Cardiac fibroblast (primary cell): ENCODE data around the gene KCNN2.
A peak's percentile ranks its signal among the peaks of the same experiment; 100 is the strongest.

ENCODE experiments used
- DNase-seq, 2 donors: peaks; one replicate each; pipeline versions ENCODE4 v3.0.0 to v3.0.0-alpha.2; 2010; ENCODE audit warnings: low read depth in 2 of 2
- H3K4me3 ChIP-seq, 2 donors: replicated peaks in 1 of 2; 1 replicate in 1 of 2; 2 replicates in 1 of 2; pipeline ENCODE4 v1.5.1; 2011; ENCODE audit warnings: low read depth in 2 of 2, low read length in 2 of 2, mild to moderate bottlenecking in 2 of 2, moderate library complexity in 1 of 2
- TF ChIP-seq, protein P1 (sequence below): IDR thresholded peaks from one replicate; pipeline ENCODE4 v1.5.1; 2011; ENCODE audit warnings: low read depth, mild to moderate bottlenecking, low read length, inconsistent platforms

The KCNN2 gene

DNA sequence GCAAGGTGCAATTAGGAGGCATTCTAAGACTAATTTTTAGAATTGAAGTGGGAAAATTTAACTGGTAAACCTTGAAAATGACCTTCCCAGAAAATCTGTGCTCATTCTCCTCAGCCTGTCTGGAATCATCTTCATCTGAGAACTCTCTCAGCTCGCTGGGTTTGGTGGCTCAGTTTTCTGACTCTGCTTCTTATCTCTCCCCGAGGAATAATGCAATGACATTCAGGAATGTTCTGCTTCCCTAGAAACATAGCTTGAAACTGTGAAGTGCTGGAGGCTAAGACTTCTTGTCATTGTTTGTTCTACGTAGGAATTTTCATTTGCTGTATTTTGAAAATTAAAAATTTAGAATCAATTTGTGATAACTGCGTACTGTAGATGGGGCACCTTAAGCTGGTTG, 86.6 kb downstream of the KCNN2 start:
- DNase-seq: peak; percentile 7 to 27
- H3K4me3 ChIP-seq: no peak overlapping the region
- TF ChIP-seq, protein P1, sequence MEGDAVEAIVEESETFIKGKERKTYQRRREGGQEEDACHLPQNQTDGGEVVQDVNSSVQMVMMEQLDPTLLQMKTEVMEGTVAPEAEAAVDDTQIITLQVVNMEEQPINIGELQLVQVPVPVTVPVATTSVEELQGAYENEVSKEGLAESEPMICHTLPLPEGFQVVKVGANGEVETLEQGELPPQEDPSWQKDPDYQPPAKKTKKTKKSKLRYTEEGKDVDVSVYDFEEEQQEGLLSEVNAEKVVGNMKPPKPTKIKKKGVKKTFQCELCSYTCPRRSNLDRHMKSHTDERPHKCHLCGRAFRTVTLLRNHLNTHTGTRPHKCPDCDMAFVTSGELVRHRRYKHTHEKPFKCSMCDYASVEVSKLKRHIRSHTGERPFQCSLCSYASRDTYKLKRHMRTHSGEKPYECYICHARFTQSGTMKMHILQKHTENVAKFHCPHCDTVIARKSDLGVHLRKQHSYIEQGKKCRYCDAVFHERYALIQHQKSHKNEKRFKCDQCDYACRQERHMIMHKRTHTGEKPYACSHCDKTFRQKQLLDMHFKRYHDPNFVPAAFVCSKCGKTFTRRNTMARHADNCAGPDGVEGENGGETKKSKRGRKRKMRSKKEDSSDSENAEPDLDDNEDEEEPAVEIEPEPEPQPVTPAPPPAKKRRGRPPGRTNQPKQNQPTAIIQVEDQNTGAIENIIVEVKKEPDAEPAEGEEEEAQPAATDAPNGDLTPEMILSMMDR: no peak

DNA sequence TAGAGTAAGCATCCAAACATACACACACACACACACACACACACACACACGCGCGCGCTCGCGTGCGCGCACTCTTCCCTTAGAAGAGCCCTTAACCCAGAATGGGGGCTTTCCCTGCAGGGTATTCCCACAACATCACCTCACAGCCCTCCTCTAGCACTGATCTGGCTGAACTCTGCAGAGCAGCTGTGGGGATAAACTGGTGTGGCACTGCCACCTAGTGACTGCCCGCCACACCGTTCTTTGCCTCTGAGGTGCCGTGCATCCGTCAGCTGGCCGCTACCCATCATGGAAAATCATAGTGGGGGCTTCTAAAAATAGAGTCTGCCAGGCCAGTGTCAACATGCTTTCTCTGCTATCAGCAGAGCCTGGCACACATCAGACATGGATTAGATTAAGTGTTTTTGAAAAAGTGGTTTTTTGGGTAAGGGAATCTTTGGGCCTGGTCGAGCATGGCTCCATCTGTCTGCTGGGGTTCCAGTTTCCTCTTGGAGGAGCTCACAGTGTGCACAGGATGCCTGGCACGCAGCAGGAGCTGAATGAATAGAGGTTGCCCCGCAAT, 88.1 kb downstream of the KCNN2 start:
- peak; percentile 64 to 67 for DNase-seq
- TF ChIP-seq, protein P1: peak; percentile 82
- H3K4me3 ChIP-seq: no peak overlapping the region

DNA sequence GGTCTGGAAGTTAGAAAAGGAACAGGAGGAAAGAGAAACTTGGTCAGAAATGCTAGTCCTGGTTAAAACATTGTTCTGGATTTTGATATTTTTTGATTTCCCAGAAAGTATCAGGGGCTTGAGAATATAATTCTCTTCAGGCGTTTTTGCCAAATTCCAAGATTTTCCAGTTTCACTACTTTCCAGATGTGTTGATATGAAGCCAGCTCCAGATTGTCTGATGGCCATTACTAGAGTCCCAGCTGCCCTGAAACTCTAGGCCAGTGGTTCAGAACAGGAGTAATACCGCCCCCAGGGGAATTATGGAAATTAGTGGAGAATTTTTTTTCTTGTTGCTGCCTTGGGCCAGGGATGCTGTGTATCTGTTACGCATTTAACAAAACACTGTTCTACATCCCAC, 88.6 kb downstream of the KCNN2 start:
- no peak overlapping the region for H3K4me3 ChIP-seq
- peak; percentile 13 to 39 for DNase-seq
- TF ChIP-seq, protein P1: no peak

DNA sequence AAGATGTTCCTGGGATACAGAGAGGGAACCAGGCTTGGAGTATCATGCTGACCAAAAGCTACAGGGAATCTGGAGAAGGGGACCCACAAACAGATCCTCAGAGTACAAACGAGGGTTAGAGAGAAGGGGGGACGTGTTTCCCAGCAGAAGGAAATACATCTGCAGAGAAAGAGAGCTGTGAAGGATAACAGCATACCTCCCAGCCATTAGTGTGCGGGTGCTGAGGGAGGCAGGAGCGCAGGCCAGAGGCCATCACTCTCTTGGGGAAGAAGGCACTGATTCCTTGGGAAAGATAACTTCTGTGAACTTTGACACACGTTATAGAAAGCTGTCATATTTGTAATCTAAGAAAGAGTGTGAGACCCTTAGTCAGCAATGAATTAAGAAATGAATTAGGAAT, 96.9 kb downstream of the KCNN2 start:
- no peak for DNase-seq
- H3K4me3 ChIP-seq: no peak overlapping the region
- TF ChIP-seq, protein P1: no peak

DNA sequence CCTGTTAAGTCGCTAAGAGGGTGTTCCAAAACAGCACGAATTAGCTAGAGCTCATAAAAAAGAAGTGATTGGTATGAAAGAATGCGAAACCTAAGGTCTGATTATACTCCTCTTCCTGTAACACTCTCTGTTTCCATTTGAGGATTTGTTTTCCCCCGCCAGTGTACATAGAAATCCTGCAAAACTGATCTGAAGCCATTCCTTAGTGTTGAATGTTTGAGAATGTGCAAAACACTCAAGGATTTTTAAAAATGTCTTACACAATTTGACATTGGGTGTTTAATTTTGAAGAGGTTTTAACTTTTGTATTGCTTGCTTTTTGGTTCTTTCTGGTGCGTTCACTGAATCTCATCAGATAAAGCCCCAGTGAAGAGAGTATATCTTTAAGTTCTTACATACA, 105.3 kb downstream of the KCNN2 start:
- TF ChIP-seq, protein P1: no peak
- H3K4me3 ChIP-seq: no peak overlapping the region
- DNase-seq: no peak

DNA sequence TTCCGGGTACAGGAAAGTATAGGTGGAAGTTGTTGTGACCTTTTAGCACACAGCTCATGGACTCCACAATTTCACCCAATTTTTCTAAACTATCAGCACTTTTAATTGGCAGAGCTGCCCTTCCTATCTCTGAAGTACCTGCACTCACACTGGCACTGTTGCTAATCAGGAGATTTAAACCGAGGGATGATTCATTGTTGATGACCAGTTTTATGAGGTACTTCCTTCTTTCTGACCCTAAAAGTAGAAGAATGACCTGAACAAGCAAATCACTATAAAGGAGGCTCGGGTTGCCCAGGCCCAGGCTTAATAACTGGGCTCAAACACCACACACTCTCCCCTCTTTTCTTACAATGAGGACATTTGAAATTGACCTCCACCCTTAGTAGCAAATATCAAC, 105.9 kb downstream of the KCNN2 start:
- DNase-seq: no peak
- TF ChIP-seq, protein P1: no peak
- no peak overlapping the region for H3K4me3 ChIP-seq

DNA sequence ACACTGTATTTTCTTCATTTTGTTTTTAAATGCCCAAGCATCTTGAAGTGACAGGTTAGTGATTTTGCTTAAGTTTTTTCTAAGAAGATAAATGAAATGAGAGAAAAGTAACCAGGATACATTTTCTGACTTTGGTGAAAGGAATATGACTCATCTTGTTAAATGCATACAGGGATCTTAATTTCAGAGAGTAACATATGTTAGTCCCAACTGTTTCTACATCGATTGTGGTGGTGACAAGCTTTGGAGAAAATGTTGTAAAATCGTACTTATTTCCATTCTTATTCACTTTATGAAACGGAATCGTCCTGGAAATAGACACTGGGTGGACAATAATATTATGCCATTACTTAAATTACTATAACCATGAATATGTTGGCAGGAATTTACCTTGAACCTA, 107.5 kb downstream of the KCNN2 start:
- DNase-seq: no peak
- TF ChIP-seq, protein P1: no peak
- H3K4me3 ChIP-seq: no peak overlapping the region
